DMS114 treated with DMSO at 0.1 percent for 48 hours (cell line): ENCODE results near the gene TTN.

Source experiments
- DNase-seq: peaks from one replicate; lab custom pipeline; 2025; ENCODE audit not compliant: unreplicated experiment; lab: John Stamatoyannopoulos, UW

Gene TTN

GRCh38 chr2:178819147-178819875, 12.1 kb upstream of the TTN start:
- no peak for DNase-seq

GRCh38 chr2:178811901-178812300, 4.7 kb upstream of the TTN start:
- no peak for DNase-seq

GRCh38 chr2:178811045-178811444, 3.8 kb upstream of the TTN start:
- no peak for DNase-seq

- no peak for DNase-seq
Measured at GRCh38 chr2:178810422-178810821, 3.2 kb upstream of the TTN start.

GRCh38 chr2:178806543-178806942, 680 bp downstream of the TTN start:
- DNase-seq = no peak

GRCh38 chr2:178805457-178805856, 1.8 kb downstream of the TTN start:
- DNase-seq = no peak

GRCh38 chr2:178804791-178805190, 2.4 kb downstream of the TTN start:
- DNase-seq = no peak

- no peak for DNase-seq
Measured at GRCh38 chr2:178800510-178800909, 6.7 kb downstream of the TTN start.

- DNase-seq = no peak
Measured at GRCh38 chr2:178799305-178799704, 7.9 kb downstream of the TTN start.

GRCh38 chr2:178796079-178796677, 11.0 kb downstream of the TTN start:
- DNase-seq = peak; percentile 11

GRCh38 chr2:178787934-178788333, 19.3 kb downstream of the TTN start:
- DNase-seq = no peak

- DNase-seq = no peak
Measured at GRCh38 chr2:178787155-178787554, 20.1 kb downstream of the TTN start.

- no peak for DNase-seq
Measured at GRCh38 chr2:178783889-178784288, 23.3 kb downstream of the TTN start.

- no peak for DNase-seq
Measured at GRCh38 chr2:178782236-178782635, 25.0 kb downstream of the TTN start.

- no peak for DNase-seq
Measured at GRCh38 chr2:178777577-178777976, 29.6 kb downstream of the TTN start.

GRCh38 chr2:178776751-178777150, 30.5 kb downstream of the TTN start:
- no peak for DNase-seq

- no peak for DNase-seq
Measured at GRCh38 chr2:178775975-178776374, 31.2 kb downstream of the TTN start.

- DNase-seq = no peak
Measured at GRCh38 chr2:178770518-178770917, 36.7 kb downstream of the TTN start.

GRCh38 chr2:178767094-178768060, 39.8 kb downstream of the TTN start:
- no peak for DNase-seq

GRCh38 chr2:178764097-178764496, 43.1 kb downstream of the TTN start:
- DNase-seq = no peak

- DNase-seq = peak; percentile 9
Measured at GRCh38 chr2:178761759-178762371, 45.4 kb downstream of the TTN start.
